OCI-LY7 (cell line): ENCODE measurements around the gene CDKN2AIPNL.

Source experiments
- CTCF ChIP-seq: fragments of 200-600 bp; sonication (generic); conservative IDR thresholded peaks from 2 replicates; pipeline ENCODE4 v1.5.1; 2014; ENCODE audit warnings: mild to moderate bottlenecking, antibody characterized with exemption, low read length, moderate library complexity, mixed read lengths
- EZH2phosphoT487 ChIP-seq: fragments of 200-600 bp; sonication (generic); IDR thresholded peaks from 2 replicates; pipeline ENCODE4 v1.6.1; 2018; ENCODE audit warnings: low read depth, borderline replicate concordance, mild to moderate bottlenecking, mixed run types, antibody characterized with exemption, low read length, moderate library complexity, mixed read lengths

GRCh38 chr5:134370871-134371833 is 40.5 kb downstream of the CDKN2AIPNL start, which contains the start of gene UBE2B:
- TF ChIP-seq CTCF = no peak
- TF ChIP-seq EZH2phosphoT487 = no peak
